Lower leg skin (tissue), 3 donors: ENCODE measurements around the gene STUM.

ENCODE experiments used
- POLR2A ChIP-seq, 2 donors: fragments of 450-650 bp; IDR thresholded peaks; one replicate each; pipeline ENCODE4 v1.6.1; 2016 to 2017; ENCODE audit warnings: antibody characterized with exemption in 2 of 2, mild to moderate bottlenecking in 1 of 2, moderate library complexity in 1 of 2
- TF ChIP-seq, protein P1 (sequence below), 3 donors: fragments of 450-650 bp; IDR thresholded peaks; one replicate each; pipeline ENCODE4 v1.5.1; 2016; ENCODE audit warnings: antibody characterized with exemption in 3 of 3, mild to moderate bottlenecking in 3 of 3, moderate library complexity in 2 of 3

DNA sequence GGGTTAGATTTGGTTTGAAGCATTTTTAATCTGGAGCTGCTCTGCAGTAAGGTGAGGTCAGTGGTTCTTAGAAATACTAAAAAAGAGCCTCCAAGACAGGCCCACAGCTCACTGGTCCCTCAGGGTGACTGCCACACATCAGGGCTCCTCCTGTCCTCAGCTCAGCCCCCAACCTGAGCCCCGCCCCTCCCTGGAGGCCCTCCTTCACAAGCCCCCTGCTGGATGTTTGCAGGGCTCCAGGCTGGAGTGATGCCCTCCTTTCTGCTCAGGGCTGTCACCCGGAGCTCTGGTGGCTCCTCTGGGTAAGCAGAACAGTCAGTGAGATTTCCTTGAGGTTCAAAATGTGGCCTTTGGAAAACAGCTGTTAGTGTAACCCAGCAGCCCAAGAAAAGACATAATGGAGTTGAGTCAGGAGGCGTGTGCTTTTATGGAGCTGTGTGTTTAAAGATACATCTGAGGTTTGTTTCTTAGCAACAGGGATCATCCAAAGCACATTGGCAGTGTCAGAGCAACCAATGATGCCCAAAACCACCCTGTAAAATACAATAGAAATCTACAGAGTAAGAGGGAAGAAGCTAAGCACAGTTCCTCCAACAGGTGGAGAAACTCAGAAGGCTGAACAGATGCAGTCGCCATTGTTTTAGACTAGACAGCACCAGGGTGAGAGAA lies 21.4 kb downstream of the STUM start:
- TF ChIP-seq, protein P1, sequence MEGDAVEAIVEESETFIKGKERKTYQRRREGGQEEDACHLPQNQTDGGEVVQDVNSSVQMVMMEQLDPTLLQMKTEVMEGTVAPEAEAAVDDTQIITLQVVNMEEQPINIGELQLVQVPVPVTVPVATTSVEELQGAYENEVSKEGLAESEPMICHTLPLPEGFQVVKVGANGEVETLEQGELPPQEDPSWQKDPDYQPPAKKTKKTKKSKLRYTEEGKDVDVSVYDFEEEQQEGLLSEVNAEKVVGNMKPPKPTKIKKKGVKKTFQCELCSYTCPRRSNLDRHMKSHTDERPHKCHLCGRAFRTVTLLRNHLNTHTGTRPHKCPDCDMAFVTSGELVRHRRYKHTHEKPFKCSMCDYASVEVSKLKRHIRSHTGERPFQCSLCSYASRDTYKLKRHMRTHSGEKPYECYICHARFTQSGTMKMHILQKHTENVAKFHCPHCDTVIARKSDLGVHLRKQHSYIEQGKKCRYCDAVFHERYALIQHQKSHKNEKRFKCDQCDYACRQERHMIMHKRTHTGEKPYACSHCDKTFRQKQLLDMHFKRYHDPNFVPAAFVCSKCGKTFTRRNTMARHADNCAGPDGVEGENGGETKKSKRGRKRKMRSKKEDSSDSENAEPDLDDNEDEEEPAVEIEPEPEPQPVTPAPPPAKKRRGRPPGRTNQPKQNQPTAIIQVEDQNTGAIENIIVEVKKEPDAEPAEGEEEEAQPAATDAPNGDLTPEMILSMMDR (IDR thresholded peaks at IDR 0.05): no peak
- no peak for TF ChIP-seq POLR2A (IDR thresholded peaks at IDR 0.05)
